Measurements from ENCODE around the gene DACH2. TPM values are rescaled to one million over a fixed set of nuclear protein-coding genes. Genes with fewer than 3 reads are reported as not detected.

The DACH2 gene
- total and polyA plus RNA-seq, 11 donors, result not detected

- Histone ChIP-seq H3K4me1 (no peaks in the 10 kb centered on the region), H3K27me3 (no peaks in the 10 kb centered on the region), H3K4me3 (no peak overlapping the region), H3K9me3 (peaks cover 0 to 28% (median 0%) of the 10 kb centered on the region in 12 donors), H3K36me3 (no peaks in the 10 kb centered on the region), H3K27ac (no peak overlapping the region)
- intact Hi-C loops (cut with DNase I), result no loop called here
- DNase-seq, result no peak
- TF ChIP-seq CTCF (IDR thresholded peaks at IDR 0.05), result no peak
- TF ChIP-seq POLR2A (IDR thresholded peaks at IDR 0.05), result no peak
- WGBS, 4 donors, result 60 to 92% (median 84%) methylated on average over 1 of the region's 1 CpG
- ATAC-seq, result no peak
Observed at GRCh38 chrX:86121916-86122315, 26.3 kb upstream of the DACH2 start.

- WGBS, 4 donors, result 5 to 10% (median 8%) methylated on average over 3 of the region's 3 CpGs
- DNase-seq (no peak), ATAC-seq (no peak)
- intact Hi-C loops (cut with DNase I), result no loop called here
- peak in 11 of 12 donors; percentile 16 to 53 (median 40) for TF ChIP-seq CTCF (IDR thresholded peaks at IDR 0.05)
- no peak for TF ChIP-seq POLR2A (IDR thresholded peaks at IDR 0.05)
- no peaks in the 10 kb centered on the region for H3K9me3 ChIP-seq
- H3K27ac ChIP-seq, result no peak overlapping the region
- H3K27me3 ChIP-seq, result peaks cover 0 to 17% (median 0%) of the 10 kb centered on the region in 9 donors
- H3K36me3 ChIP-seq, result no peaks in the 10 kb centered on the region
- no peak overlapping the region for H3K4me3 ChIP-seq
- H3K4me1 ChIP-seq, result no peaks in the 10 kb centered on the region
Observed at GRCh38 chrX:86133761-86134160, 14.5 kb upstream of the DACH2 start.

GRCh38 chrX:86137071-86137470 lies 11.2 kb upstream of the DACH2 start:
- peaks cover 0 to 6% (median 0%) of the 10 kb centered on the region in 9 donors for H3K27me3 ChIP-seq
- H3K36me3 ChIP-seq, result no peaks in the 10 kb centered on the region
- 52 to 79% (median 65%) methylated on average over 3 of the region's 3 CpGs for WGBS, 4 donors
- no peak for DNase-seq
- no peak overlapping the region for H3K4me3 ChIP-seq
- no peak overlapping the region for H3K27ac ChIP-seq
- ATAC-seq, result no peak
- H3K4me1 ChIP-seq, result no peaks in the 10 kb centered on the region
- no peak for TF ChIP-seq CTCF (IDR thresholded peaks at IDR 0.05)
- TF ChIP-seq POLR2A (IDR thresholded peaks at IDR 0.05), result no peak
- intact Hi-C loops (cut with DNase I), result no loop called here
- no peaks in the 10 kb centered on the region for H3K9me3 ChIP-seq

GRCh38 chrX:86141786-86142185 lies 6.5 kb upstream of the DACH2 start:
- DNase-seq (no peak), ATAC-seq (no peak)
- Histone ChIP-seq H3K27me3 (peaks cover 0 to 2% (median 0%) of the 10 kb centered on the region in 9 donors), H3K9me3 (no peaks in the 10 kb centered on the region), H3K4me1 (no peaks in the 10 kb centered on the region), H3K4me3 (no peak overlapping the region), H3K27ac (no peak overlapping the region), H3K36me3 (no peaks in the 10 kb centered on the region)
- WGBS, 4 donors, result 41 to 76% (median 60%) methylated on average over 1 of the region's 1 CpG
- intact Hi-C loops (cut with DNase I), result no loop called here
- no peak for TF ChIP-seq POLR2A (IDR thresholded peaks at IDR 0.05)
- TF ChIP-seq CTCF (IDR thresholded peaks at IDR 0.05), result no peak
